HG03139 (cell line): Measurements from ENCODE around the gene DACH1.
"Not testable (repeated sequence)": the region's sequence is repeated elsewhere in the genome, so short reads cannot be mapped to it uniquely, and the experiment has no call there.

Experiments used
- ATAC-seq: cut with Tn5 transposase; IDR thresholded peaks from one replicate; pipeline ENCODE4 v1.9.1; 2021; ENCODE audit not compliant: unreplicated experiment

The DACH1 gene

DNA sequence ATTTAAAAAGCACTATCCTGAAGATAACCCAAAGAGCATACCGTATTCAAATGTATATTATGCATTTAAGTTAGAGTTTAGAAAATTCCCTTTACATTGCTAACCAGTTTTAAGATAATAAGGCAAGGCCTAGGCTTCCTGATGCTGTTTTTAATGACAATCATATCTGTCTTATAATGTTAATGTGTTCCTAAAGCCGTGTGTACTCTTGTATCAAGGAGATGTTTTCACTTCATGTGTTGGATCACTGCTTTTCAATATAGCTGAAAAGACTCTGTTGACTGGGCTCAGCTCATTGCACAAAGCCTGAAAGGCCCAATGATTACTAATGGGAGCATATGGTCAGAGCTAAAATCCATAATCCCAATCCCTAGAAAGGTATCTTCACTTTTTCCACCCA is 81.6 kb downstream of the DACH1 start:
- no peak for ATAC-seq

DNA sequence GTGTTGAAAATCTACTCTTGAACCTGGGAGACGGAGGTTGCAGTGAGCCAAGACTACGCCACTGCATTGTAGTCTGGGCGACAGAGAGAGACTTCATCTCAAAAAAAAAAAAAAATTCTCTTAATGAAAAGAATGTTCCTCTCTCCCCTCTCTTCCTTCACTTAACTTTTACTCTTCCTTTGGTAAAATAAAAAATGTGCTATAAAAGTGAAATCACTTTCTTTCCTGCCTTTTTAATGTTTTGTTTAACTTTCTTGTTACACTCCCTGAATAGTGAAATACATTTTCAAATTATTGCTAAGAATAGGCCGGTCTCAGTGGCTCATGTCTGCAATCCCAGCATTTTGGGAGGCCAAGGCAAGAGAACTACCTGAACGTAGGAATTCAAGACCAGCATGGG is 86.5 kb downstream of the DACH1 start:
- no peak for ATAC-seq

DNA sequence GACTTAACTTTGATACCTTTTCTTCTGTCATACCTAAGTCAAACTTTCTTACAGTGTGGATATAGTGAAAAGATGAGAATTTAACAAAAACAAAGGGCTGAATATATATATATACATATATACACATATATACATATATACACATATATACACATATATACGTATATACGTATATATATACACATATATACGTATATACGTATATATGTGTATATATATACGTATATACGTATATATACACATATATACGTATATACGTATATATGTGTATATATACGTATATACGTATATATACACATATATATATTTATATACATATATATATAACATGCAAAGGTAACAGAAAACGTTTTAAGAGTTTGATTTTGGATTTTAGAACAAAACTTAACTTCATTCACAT is 88.0 kb downstream of the DACH1 start:
- ATAC-seq = not testable (repeated sequence)

DNA sequence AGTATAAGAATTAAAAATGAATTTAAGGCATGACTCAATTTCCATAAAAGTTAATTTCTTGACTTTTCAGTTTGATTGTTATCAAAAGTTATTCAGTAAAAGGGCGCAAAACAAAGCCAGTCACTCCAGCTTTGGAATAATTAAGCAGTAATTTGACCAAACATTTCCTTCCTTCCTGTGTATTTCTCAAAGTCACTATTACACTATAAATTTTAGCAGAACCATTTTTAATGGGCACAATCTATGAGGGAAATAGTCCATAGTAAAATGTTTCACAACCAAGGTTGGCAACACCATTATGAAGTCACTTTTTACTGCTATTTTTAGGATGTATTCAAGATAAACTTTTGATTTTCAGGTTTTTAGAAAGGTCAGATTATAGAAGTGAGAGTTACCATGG is 91.0 kb downstream of the DACH1 start:
- no peak for ATAC-seq

DNA sequence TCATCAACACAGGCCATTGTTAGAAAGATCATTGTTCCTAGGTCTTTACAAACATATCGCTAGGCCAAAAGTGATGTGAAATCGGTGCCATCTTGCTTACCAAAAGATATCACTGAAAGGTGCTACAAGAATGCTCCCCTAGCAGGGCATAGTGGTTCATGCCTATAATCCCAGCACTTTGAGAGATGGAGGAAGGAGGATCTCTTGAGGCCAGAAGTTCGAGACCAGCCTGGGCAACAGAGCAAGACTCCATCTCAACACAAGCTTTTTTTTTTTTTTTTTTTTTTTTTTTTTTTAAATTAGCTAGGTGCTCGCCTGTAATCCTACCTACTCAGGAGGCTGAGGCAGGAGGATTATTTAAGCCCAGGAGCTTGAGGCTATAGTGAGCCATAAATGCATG is 92.1 kb downstream of the DACH1 start:
- no peak for ATAC-seq

DNA sequence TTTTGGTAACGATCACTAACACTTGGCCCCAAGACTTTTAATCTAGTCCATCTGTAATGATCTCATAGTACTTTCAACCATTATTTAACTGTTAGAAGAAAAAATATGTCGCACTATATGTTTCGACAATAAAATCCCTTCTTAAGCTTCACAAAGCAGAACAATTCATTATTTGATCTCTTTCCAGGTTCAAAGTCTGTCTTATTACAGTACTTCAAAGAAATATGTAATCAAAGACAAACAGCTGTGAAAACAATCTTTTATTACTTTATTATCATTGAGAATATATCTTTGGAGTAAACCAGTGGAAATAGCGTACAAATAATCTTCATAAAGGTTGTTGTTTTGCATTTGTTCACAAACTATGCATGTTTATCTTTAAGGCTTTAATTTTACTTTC is 93.5 kb downstream of the DACH1 start:
- no peak for ATAC-seq

DNA sequence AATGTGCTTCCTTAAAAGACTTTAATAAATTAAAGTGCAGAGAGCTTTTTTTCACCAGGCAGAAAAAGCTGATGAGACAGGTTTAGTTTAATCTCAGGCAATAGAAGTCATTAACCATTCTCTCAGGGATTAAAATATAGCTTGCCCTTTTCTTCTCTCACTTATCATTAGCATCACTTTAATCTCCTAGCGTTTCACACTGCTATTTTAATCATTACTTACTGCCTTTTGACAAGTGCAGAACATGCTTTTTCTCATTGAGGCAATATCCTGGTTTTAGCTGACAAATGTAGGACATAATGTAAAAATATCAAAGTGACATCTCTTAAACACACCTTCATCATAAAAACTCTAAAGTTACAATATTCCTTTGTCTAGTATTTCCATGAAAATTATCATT is 94.6 kb downstream of the DACH1 start:
- ATAC-seq = no peak

DNA sequence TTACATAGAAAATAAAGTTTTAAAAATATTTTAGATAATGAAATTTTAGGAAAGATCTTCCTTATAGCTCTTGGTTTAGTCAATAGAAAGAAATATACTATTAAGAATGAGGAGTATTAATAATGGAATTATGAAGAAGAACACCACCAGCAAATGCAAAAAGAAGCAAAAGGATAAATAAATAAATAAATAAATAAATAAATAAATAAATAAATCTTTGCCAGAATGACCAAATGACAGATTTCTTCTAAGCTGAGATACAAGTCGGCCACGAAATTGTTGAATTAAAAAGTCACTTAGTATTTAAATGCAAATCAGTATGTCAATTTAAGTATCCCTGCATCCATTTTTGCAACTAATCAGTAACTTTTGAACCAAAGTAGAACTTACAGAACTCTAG is 95.9 kb downstream of the DACH1 start:
- ATAC-seq = no peak

DNA sequence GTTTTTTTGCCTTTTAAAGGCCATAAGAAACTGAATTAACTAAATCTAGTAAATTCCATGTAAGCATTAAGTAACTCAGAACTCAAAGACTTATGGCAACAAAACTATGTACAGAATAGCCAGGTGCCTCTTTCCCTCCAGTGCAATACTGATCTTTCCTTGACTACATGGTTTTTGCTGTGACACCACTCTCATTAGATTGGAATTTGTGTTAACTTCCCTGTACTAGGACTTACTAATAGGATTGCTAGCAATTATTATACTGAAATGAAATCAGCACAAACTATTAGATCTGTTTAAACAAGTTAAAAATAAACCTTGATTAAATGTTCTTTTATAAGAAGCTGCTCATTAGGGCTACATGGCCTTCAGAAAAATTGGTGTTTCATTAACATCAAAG is 96.3 kb downstream of the DACH1 start:
- no peak for ATAC-seq

DNA sequence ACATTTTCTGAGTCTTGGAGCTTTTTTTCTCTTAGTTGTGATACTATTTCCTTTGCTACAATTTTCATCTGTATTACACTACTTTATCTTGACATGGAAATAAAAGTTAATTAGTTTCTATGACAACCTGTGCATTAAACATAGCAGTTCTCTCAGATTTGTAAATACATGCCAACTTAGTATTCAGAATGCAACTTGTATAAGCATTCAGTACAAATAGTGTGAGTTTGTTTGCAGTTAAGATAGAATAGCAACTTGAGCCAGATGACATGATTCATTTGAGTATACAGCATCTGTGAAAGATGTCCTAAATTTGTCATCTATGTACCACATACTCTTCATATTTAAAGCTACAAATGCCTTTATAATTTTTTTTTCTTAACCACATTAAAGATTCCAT is 98.1 kb downstream of the DACH1 start:
- ATAC-seq = no peak

DNA sequence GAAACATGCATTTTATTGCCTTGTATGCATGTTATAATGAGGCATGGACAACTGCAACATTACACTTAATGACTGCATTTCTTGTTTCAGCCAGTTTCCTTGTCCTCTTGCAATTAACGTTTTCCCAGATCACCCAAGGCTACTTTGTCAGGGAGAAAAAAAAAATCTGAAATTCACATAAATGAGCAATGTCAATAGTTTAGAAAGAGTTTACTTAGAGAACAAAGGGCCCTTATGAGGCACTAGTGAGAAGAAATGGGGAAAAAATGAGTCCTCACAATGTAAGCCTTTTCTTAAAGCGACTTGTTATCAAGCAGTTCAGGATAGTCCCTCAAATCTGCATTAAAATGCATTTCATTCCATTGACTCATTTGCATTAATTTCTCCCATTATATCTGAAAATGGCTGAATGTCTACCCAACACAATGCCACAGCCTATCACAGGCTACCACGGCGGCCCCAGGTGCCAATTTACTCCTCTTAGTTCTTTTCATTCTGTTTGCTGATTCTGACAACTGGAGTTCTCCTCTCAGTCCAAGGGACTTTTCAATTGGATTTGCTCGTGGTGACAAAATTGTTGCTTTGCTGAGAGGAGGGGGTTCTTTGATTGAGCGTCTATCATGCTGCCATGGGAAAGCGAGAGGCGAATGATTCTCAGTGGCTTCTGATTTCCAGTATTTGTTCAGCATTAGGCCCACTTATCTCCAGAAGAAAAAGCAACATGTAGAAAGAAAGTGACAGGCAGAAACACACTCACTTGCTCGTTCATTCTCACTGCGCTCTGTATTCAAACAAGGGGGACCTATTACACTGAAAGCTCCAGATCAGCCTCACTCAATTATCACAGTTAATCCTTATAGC is 107.1 kb downstream of the DACH1 start:
- ATAC-seq = no peak

DNA sequence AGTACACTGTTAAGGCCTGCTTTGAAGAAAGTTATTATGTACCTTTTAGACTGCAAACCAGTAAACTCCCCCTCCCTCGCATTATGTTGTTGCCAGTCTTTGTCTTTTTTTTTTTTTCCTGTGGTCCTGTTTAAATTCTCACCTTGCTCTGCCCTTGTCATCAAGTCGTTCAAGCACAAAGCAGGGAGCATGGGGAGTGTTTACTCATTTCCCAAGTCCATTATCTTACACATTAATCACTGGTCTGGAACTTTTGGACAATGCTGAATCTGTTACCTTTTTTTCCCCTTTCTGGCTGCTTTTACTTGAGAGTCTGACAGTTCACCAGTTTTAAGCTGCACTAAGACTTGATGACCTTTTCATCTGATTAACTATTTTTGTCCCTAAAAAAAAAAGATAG is 108.2 kb downstream of the DACH1 start:
- no peak for ATAC-seq

DNA sequence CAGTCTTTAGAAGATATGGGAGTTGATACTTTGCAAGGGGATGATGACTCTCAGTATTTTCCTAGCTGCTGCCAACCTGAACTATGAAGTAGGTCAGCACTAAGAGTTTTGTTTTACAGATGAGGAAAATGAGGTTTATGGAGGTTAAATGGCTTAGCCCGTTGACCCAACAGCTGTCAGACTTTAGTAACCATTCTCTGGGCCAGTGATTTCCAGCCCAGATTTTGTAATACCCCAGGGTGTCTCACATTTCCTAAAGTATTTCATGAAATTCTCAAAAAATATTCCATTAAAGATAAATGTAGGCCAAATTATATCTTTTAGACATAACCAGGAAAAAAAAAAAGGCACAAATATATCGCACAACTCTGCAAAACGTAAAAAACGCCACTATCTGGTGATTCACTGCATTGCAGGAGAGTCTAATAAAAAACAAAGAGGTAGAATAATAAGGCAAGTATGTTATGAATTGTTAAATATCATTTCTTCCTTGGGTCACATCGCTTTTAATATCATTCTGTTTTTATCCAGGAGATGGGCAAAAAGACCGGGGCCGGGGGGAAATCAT is 112.5 kb downstream of the DACH1 start:
- ATAC-seq = no peak

DNA sequence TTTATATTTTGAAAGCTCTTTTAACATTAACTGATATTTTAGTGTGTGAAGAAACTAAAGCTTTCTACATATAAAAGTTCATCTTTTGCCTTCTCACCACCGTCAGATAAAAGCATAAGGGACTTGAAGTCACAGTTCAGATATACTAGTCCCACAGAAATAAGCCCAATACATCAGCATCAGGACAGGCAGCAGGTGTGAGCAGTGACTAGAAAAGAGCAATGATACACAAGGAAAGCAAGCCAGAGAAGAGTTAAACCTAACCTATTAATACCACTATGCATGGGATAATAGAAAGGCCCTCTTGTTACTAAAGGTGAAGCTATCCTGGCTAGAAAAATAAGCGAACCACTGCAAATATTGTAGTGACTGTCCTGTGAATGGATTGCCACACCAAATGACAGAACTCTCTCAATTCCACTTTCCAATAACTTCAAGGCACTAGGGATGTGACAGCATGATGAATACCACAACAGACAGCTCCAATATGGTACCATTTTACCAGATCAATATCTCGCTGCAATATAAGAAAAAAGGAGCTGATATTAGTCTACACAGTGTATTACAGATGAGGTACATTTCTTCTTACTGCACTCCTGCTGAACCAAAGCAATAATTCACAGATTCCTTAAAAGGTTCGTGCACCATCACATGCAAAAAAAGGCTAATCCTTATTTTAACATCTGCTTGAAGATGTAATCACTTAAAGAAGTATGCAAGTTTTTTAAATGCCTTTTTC is 114.1 kb downstream of the DACH1 start:
- ATAC-seq = no peak

DNA sequence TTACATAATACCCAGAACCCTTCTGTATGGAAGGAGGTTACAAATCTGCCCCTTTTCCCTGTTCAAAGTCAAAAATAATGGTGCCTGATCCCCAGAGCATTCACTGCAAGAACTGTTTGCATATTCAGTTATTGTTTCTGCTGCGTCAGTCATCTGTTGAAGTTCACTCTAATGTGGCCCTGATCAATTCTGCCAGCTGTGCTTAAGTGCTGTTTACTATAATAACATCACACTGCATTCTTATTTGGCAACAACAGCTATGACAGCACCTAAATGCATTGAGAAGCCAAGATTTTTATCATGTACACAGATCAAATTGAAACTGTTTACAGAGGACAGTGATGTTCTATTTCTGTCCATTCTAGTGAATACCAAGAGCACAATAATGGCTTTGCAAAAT is 115.9 kb downstream of the DACH1 start:
- ATAC-seq = no peak

DNA sequence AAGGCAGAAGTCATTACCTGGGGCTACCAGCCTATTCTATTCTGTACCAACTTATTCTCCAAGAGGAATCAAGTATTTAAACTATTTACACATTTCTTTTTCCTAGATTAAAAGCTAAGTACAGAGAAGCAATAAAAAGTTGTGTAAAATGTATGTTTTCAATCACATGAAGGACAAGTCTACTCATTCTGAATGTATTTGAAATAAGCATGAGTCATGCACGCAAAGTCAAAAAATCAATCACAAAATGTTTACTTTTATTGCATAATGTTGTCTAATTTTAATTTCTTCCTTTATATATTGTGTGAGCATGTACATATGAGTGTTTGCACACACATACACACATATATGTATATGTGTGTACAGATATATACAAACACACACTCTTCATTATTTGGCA is 136.7 kb downstream of the DACH1 start:
- ATAC-seq = no peak

DNA sequence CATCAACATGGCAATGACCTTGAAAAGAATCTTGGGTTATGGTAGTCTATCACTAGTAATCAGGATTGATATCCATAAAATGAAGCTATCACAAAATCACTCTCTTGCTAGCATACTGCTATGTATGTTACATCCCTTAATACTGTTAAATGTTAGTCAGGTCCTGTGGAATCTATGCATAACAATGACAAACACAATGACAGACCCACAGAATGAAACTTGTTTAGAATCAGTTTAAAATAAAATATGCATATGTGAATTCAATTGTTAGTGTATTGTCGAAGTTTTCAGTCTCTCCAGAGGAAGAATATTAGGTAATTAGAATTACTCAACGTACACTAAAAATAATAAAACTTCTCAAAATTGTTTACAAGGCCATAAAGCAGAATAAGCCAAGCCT is 137.6 kb downstream of the DACH1 start:
- no peak for ATAC-seq

DNA sequence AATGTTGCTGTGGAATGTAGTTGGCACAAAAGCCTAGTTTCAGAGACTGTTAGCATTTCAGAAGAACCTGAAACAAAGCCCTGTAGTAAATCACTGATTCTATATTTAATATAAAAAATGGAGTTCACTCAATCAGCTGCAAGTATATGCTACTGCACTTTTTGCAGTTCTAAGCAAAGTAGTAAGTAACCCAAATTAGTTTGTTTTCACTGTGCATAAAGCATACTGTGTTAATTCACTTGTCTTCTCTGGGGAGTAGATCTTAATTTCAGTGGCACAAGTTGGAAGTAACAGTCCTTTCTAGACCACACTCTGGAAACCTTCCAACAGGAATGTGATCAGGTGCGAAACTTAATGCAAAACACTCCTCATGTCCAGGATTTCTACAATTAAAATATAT is 139.3 kb downstream of the DACH1 start:
- ATAC-seq = no peak

DNA sequence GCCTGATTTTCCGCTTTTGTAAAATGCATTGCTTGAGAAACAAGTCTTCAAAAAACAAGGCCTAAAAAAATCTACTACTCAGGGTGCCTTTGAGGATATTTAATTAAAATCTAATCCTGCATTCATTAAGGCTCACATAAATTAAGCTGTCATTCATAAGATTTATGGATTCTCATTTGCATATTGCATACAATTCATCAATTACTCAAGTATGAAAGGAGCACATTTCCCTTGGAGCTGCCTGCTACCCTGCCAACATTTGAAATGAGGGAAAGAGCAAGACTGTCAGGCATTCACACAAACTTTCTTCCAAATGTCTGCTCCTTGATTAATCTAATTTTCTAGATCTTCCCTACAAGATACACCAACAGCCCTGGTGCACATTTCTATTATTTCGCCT is 140.0 kb downstream of the DACH1 start:
- no peak for ATAC-seq

DNA sequence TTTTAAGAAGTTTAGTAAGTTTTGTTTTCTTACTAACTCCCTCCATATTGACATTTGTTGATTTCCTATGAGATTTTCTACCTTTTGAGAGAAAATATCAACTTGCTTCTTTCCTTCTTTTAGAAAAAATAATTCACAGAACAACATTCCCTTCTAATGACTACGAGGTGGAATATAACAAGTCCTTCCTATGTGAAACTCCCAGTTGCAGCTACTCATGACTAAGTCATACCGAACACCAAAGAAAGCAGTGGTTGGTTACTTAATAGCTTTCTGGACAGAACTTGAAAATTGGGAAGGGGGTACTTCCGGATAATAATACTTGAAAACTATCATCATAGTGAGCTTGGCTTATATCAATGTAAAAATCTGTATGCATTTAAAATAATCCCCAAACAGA is 144.8 kb downstream of the DACH1 start:
- ATAC-seq = no peak

DNA sequence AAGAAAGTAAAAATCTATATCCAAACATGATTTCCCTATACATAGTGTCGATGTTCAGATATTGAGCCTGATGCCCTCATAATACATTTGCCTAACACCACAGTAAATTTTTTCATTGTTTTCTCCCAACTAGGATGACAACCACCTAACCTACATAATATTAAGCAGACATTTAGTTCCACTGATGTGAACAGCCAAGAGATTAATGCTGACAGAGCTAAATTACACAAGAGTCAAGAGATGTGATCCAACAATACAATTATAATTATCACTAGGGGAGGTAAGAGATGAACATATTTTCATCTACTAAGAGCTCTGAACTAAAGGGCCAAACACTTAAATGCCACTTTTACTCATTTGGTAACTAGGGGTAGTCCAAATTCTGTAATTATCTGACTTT is 145.9 kb downstream of the DACH1 start:
- ATAC-seq = no peak

DNA sequence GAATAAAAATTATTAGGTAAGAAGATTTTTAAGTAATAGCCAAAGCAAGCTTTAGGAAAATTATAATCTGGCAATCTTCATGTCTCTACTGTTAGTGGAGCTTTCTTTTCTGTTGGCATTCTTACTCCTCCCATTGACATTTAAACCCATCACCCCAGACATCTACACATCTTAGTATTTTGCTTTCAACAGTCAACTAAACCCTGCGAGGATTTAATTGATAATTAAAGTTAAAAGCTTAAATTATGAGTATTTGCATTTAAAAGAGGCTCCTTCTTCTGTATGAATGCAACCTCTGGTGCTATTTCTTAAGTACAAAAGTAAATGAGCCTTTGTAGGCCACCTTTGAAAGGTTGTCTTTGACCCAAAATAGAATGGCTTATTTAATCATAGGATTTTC is 148.1 kb downstream of the DACH1 start:
- no peak for ATAC-seq
